Fibroblast of lung (primary cell): ENCODE results near the gene GNAI1. TPM values are rescaled to one million over a fixed set of nuclear protein-coding genes. Genes with fewer than 3 reads are reported as not detected.

Experiments used
- DNase-seq, 2 donors: peaks; one replicate each; pipeline versions ENCODE4 v3.0.0 to v3.0.0-alpha.2; 2010; ENCODE audit warnings: low read depth in 2 of 2
- H2AFZ ChIP-seq: 2 replicates; pipeline ENCODE4 v1.5.1; 2012; ENCODE audit warnings: low read length, control low read depth, inconsistent platforms
- H3K27ac ChIP-seq: 2 replicates; pipeline ENCODE4 v1.5.1; 2011; ENCODE audit warnings: low read length, control low read depth; ENCODE audit not compliant: insufficient read depth
- H3K27me3 ChIP-seq: 2 replicates; pipeline ENCODE4 v1.5.1; 2011; ENCODE audit warnings: mild to moderate bottlenecking, low read length; ENCODE audit not compliant: control insufficient read depth, insufficient read depth
- H3K36me3 ChIP-seq: 2 replicates; pipeline ENCODE4 v1.5.1; 2011; ENCODE audit warnings: low read length; ENCODE audit not compliant: control insufficient read depth, insufficient read depth
- H3K4me1 ChIP-seq: 2 replicates; pipeline ENCODE4 v1.5.1; 2011; ENCODE audit warnings: low read length; ENCODE audit not compliant: control insufficient read depth, insufficient read depth; ENCODE audit errors: extremely low read depth
- H3K4me2 ChIP-seq: 2 replicates; pipeline ENCODE4 v1.5.1; 2011; ENCODE audit warnings: low read length, control low read depth; ENCODE audit not compliant: insufficient read depth; ENCODE audit errors: extremely low read depth
- H3K4me3 ChIP-seq, 4 experiments: fragments of 200-600 bp in 1 of 4; sonication (generic) in 1 of 4; replicated peaks in 1 of 4; 2 replicates each; pipeline ENCODE4 v1.5.1; 2011 to 2016; ENCODE audit warnings: low read length in 4 of 4, low read depth in 3 of 4, mild to moderate bottlenecking in 3 of 4, control low read depth in 2 of 4, inconsistent platforms in 1 of 4, mixed read lengths in 1 of 4; ENCODE audit not compliant: insufficient read depth in 1 of 4; ENCODE audit errors: control extremely low read depth in 1 of 4
- H3K79me2 ChIP-seq: 2 replicates; pipeline ENCODE4 v1.5.1; 2012; ENCODE audit warnings: mild to moderate bottlenecking, low read length, inconsistent platforms; ENCODE audit not compliant: control insufficient read depth, insufficient read depth
- H3K9ac ChIP-seq: 2 replicates; pipeline ENCODE4 v1.5.1; 2011; ENCODE audit warnings: mild to moderate bottlenecking, low read length, control low read depth; ENCODE audit not compliant: insufficient read depth
- H3K9me3 ChIP-seq: 2 replicates; pipeline ENCODE4 v1.5.1; 2012; ENCODE audit warnings: low read depth, low read length; ENCODE audit not compliant: control insufficient read depth, insufficient read depth
- H4K20me1 ChIP-seq: 2 replicates; pipeline ENCODE4 v1.5.1; 2011; ENCODE audit warnings: low read length; ENCODE audit not compliant: control insufficient read depth, insufficient read depth; ENCODE audit errors: extremely low read depth
- CTCF ChIP-seq, 2 donors: IDR thresholded peaks in 1 of 2; conservative IDR thresholded peaks in 1 of 2; 1 replicate in 1 of 2; 2 replicates in 1 of 2; pipeline ENCODE4 v1.5.1; 2011 to 2012; ENCODE audit warnings: low read length in 2 of 2, control low read depth in 1 of 2, inconsistent platforms in 1 of 2, low read depth in 1 of 2, mild to moderate bottlenecking in 1 of 2
- EZH2 ChIP-seq: IDR thresholded peaks from 2 replicates; pipeline ENCODE4 v1.5.1; 2012; ENCODE audit warnings: low read length, control low read depth, mild to moderate bottlenecking; ENCODE audit errors: missing control alignments
- polyA plus RNA-seq, 2 donors: library from polyadenylated mRNA; depleted of rRNA in 1 of 2; stranded (reverse) in 1 of 2; unstranded in 1 of 2; fragments of >200 nt; gene quantifications; 2 replicates each; pipeline ENCODE4 v1.2.1, GENCODE V29; 2011 to 2012; ENCODE audit warnings: missing spikeins in 1 of 2
- total RNA-seq: library from RNA; depleted of rRNA; stranded (reverse); fragments of >200 nt; gene quantifications from 2 replicates; pipeline ENCODE4 v1.2.1, GENCODE V29; 2014

The GNAI1 gene
- total and polyA plus RNA-seq, 2 donors (not counting 1 experiment from before 2014, with no cell fraction given) = 68.9 to 81.8 TPM

GRCh38 chr7:80150611-80151273, 16.1 kb downstream of the GNAI1 start:
- Histone ChIP-seq H3K4me3 (no peak overlapping the region), H3K27me3 (no peaks in the 10 kb centered on the region), H3K4me1 (peaks cover 43% of the 10 kb centered on the region), H3K27ac (peak overlapping the region; percentile 58), H3K4me2 (peak overlapping the region; percentile 46), H2AFZ (no peak overlapping the region), H3K9me3 (no peaks in the 10 kb centered on the region), H4K20me1 (peaks cover 2% of the 10 kb centered on the region), H3K36me3 (no peaks in the 10 kb centered on the region), H3K79me2 (peaks cover 77% of the 10 kb centered on the region), H3K9ac (no peak overlapping the region)
- no peak for TF ChIP-seq CTCF (conservative IDR thresholded peaks at IDR 0.05 in 1 of 2, IDR thresholded peaks at IDR 0.05 in 1 of 2; ENCODE audit: low read depth in 1 of 2, low read length in 2 of 2)
- TF ChIP-seq EZH2 = no peak
- peak; percentile 70 to 80 for DNase-seq

GRCh38 chr7:80151274-80151665, 16.6 kb downstream of the GNAI1 start:
- Histone ChIP-seq H3K4me3 (no peak overlapping the region), H3K4me1 (peaks cover 39% of the 10 kb centered on the region), H3K9ac (no peak overlapping the region), H3K79me2 (peaks cover 75% of the 10 kb centered on the region), H4K20me1 (peaks cover 2% of the 10 kb centered on the region), H3K4me2 (peak overlapping the region; percentile 52), H3K27ac (peak overlapping the region; percentile 58), H3K27me3 (no peaks in the 10 kb centered on the region), H3K9me3 (no peaks in the 10 kb centered on the region), H3K36me3 (no peaks in the 10 kb centered on the region), H2AFZ (no peak overlapping the region)
- peak; percentile 50 to 91 for DNase-seq
- TF ChIP-seq EZH2 (no peak), CTCF (conservative IDR thresholded peaks at IDR 0.05 in 1 of 2, IDR thresholded peaks at IDR 0.05 in 1 of 2; ENCODE audit: low read depth in 1 of 2, low read length in 2 of 2) (no peak)

GRCh38 chr7:80153446-80153845, 18.8 kb downstream of the GNAI1 start:
- H2AFZ ChIP-seq = no peak overlapping the region
- no peak overlapping the region for H3K4me3 ChIP-seq
- H3K27ac ChIP-seq = no peak overlapping the region
- no peak for TF ChIP-seq CTCF (conservative IDR thresholded peaks at IDR 0.05 in 1 of 2, IDR thresholded peaks at IDR 0.05 in 1 of 2; ENCODE audit: low read depth in 1 of 2, low read length in 2 of 2)
- TF ChIP-seq EZH2 = no peak
- peak in 1 of 2 donors; percentile 50 for DNase-seq
- H3K79me2 ChIP-seq = peaks cover 83% of the 10 kb centered on the region
- no peak overlapping the region for H3K4me2 ChIP-seq
- peaks cover 2% of the 10 kb centered on the region for H4K20me1 ChIP-seq
- no peaks in the 10 kb centered on the region for H3K36me3 ChIP-seq
- no peak overlapping the region for H3K9ac ChIP-seq
- peaks cover 33% of the 10 kb centered on the region for H3K4me1 ChIP-seq
- H3K27me3 ChIP-seq = no peaks in the 10 kb centered on the region
- H3K9me3 ChIP-seq = no peaks in the 10 kb centered on the region
